Spleen (tissue), 11 donors: ENCODE data around the gene DPY19L3. TPM values are rescaled to one million over a fixed set of nuclear protein-coding genes. Genes with fewer than 3 reads are reported as not detected.
"Not testable (repeated sequence)": the region's sequence is repeated elsewhere in the genome, so short reads cannot be mapped to it uniquely, and the experiment has no call there.

Experiments
- DNase-seq: peaks from one replicate; pipeline ENCODE4 v3.0.0-alpha.2; 2020
- H3K27ac ChIP-seq, 8 donors: fragments of 200-600 bp; sonication (generic) in 7 of 8; 1 replicate in 4 of 8; 2 replicates in 4 of 8; pipeline versions ENCODE4 v1.5.0 to v1.8.0; 2016 to 2021; ENCODE audit warnings: inconsistent platforms in 4 of 8, mild to moderate bottlenecking in 4 of 8, moderate library complexity in 1 of 8
- H3K27me3 ChIP-seq, 7 donors: fragments of 200-600 bp; sonication (generic) in 6 of 7; replicated peaks in 1 of 7; 1 replicate in 4 of 7; 2 replicates in 3 of 7; pipeline versions ENCODE4 v1.5.0 to v1.8.0; 2016 to 2021; ENCODE audit warnings: inconsistent platforms in 3 of 7, mild to moderate bottlenecking in 1 of 7
- H3K36me3 ChIP-seq, 6 donors: fragments of 200-600 bp; sonication (generic) in 5 of 6; 1 replicate in 4 of 6; 2 replicates in 2 of 6; pipeline versions ENCODE4 v1.5.0 to v1.8.0; 2016 to 2021; ENCODE audit warnings: inconsistent platforms in 2 of 6
- H3K4me1 ChIP-seq, 6 donors: fragments of 200-600 bp; sonication (generic) in 5 of 6; 1 replicate in 3 of 6; 2 replicates in 3 of 6; pipeline versions ENCODE4 v1.5.0 to v1.8.0; 2016 to 2021; ENCODE audit warnings: inconsistent platforms in 3 of 6
- H3K4me3 ChIP-seq, 8 donors: fragments of 200-600 bp; sonication (generic) in 7 of 8; 1 replicate in 4 of 8; 2 replicates in 4 of 8; pipeline versions ENCODE4 v1.5.0 to v1.8.0; 2016 to 2021; ENCODE audit warnings: inconsistent platforms in 4 of 8, mild to moderate bottlenecking in 4 of 8, moderate library complexity in 2 of 8
- H3K9me3 ChIP-seq, 8 donors: fragments of 200-600 bp; sonication (generic) in 7 of 8; 1 replicate in 4 of 8; 2 replicates in 4 of 8; pipeline versions ENCODE4 v1.5.0 to v1.8.0; 2016 to 2021; ENCODE audit warnings: inconsistent platforms in 4 of 8
- POLR2A ChIP-seq, 3 donors: fragments of 450-650 bp; IDR thresholded peaks; one replicate each; pipeline ENCODE4 v1.5.1; 2017; ENCODE audit warnings: antibody characterized with exemption in 3 of 3, mild to moderate bottlenecking in 1 of 3
- POLR2AphosphoS5 ChIP-seq, 3 donors: sonication (generic); formaldehyde crosslinking; IDR thresholded peaks; one replicate each; pipeline ENCODE4 v1.5.1; 2017; ENCODE audit warnings: antibody characterized with exemption in 3 of 3
- WGBS, 5 donors: extraction: QIAGEN DNeasy Blood & Tissue Kit in 3 of 5; methylation state at CpG; one replicate each; pipeline versions ENCODE4 v1.1.5 to v1.1.7; 2013 to 2018; 5-methylcytosine and 5-hydroxymethylcytosine counted together
- intact Hi-C: fragments of 100-400 bp; cut with DNase I; formaldehyde crosslinking; loops from one replicate; pipeline ENCODE4 v1.15.0; 2023; ENCODE audit warnings: low total_unique reads
- polyA plus RNA-seq, 3 donors: library from polyadenylated mRNA; stranded (reverse); fragments of 200-250 nt; gene quantifications; one replicate each; pipeline ENCODE4 v1.2.1, GENCODE V29; 2013
- total RNA-seq, 7 donors: library from RNA; depleted of rRNA in 3 of 7; stranded (reverse); fragments of >200 nt in 3 of 7; fragmentation: NEBNext Ultra II Directional in 4 of 7; extraction: Animal tissue kit (Norgen Biotek cat#: 25700) in 4 of 7; gene quantifications; one replicate each; pipeline versions ENCODE4 v1.1.0 to v1.2.1, GENCODE V29; 2016 to 2021
- TF ChIP-seq, protein P1 (sequence below), 11 experiments: fragments of 200-600 bp in 7 of 11; fragments of 450-650 bp in 4 of 11; sonication (generic) in 4 of 11; IDR thresholded peaks in 8 of 11; conservative IDR thresholded peaks in 3 of 11; 1 replicate in 7 of 11; 2 replicates in 4 of 11; pipeline versions ENCODE4 v1.4.0 to v1.8.0; 2016 to 2021; ENCODE audit warnings: antibody characterized with exemption in 11 of 11, inconsistent platforms in 4 of 11, mild to moderate bottlenecking in 1 of 11
- donor health status: healthy with polysubstance abuse.
- donor health status: DM: no; HTN: no; CAD: no; lungs with moderate emphysema.
- donor health status: DM: no; HTN: no; CAD: no.
- donor health status: Bipolar disorder and iron deficiency.
- donor health status: healthy.
- donor health status: DM: no; HTN: no; CAD: no.
- donor health status: DM: yes; HTN: yes; CAD: no.

Gene DPY19L3
- total and polyA plus RNA-seq, 10 donors, result 5.3 to 57.5 (median 39.4) TPM

DNA sequence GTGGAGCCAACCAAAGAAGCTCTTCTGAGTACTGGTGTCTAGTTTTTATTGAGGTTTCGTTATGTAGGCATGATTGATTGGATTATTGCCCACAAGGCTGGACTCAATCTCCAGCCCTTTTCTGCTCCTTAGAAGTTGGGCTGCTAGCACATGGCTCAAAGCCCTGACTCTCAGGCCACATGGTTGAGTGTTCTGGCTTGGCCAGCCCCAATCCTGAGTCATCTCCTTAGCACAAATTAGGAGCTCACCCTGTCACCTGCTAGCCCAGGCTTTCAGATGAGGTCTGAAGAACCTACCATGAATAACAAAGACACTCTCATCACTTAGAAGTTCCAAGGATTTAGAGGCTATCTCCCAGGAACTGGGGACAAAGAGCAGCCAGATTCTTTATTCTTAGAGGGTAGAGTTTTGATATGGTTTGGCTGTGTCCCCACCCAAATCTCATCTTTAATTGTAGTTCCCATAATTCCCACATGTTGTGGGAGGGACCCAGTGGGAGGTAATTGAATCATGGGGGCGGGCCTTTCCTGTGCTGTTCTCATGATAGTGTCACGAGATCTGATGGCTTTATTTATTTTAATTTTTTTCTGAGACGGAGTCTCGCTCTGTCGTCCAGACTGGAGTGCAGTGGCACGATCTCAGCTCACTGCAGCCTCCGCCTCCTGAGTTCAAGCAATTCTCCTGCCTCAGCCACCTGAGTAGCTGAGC, 11.3 kb downstream of the DPY19L3 start:
- WGBS, 5 donors, result 94 to 98% (median 95%) methylated on average over 8 of the region's 8 CpGs
- Histone ChIP-seq H3K4me1 (peaks cover 0 to 21% (median 1%) of the 10 kb centered on the region in 6 donors), H3K9me3 (no peaks in the 10 kb centered on the region), H3K36me3 (peaks cover 0 to 81% (median 19%) of the 10 kb centered on the region in 6 donors), H3K4me3 (no peak overlapping the region), H3K27me3 (no peaks in the 10 kb centered on the region), H3K27ac (peak overlapping the region in 1 of 8 donors; percentile 52)
- TF ChIP-seq POLR2AphosphoS5 (IDR thresholded peaks at IDR 0.05) (no peak), POLR2A (IDR thresholded peaks at IDR 0.05) (no peak)
- TF ChIP-seq, protein P1, sequence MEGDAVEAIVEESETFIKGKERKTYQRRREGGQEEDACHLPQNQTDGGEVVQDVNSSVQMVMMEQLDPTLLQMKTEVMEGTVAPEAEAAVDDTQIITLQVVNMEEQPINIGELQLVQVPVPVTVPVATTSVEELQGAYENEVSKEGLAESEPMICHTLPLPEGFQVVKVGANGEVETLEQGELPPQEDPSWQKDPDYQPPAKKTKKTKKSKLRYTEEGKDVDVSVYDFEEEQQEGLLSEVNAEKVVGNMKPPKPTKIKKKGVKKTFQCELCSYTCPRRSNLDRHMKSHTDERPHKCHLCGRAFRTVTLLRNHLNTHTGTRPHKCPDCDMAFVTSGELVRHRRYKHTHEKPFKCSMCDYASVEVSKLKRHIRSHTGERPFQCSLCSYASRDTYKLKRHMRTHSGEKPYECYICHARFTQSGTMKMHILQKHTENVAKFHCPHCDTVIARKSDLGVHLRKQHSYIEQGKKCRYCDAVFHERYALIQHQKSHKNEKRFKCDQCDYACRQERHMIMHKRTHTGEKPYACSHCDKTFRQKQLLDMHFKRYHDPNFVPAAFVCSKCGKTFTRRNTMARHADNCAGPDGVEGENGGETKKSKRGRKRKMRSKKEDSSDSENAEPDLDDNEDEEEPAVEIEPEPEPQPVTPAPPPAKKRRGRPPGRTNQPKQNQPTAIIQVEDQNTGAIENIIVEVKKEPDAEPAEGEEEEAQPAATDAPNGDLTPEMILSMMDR (IDR thresholded peaks at IDR 0.05 in 8 of 11, conservative IDR thresholded peaks at IDR 0.05 in 3 of 11), result no peak
- no peak for DNase-seq
- intact Hi-C loops, result no loop called here

DNA sequence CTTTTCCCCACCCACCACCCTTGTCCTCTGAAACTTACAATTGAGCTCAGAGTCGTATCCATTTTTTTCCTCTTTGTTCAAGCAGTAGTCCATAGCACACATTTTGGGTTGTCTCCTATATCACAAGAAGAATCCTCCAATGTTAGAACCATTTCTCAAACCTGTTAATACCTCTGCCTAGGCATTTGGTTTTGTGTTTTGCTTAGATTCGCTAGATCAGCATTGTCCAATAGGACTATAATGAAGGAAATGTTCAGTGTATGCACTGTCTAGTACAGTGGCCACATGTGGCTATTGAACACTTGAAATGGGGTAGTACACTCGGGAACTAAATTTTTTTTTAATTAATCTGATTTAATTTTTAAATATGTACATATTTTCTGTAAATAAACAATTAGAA, 12.6 kb downstream of the DPY19L3 start:
- peaks cover 0 to 34% (median 1%) of the 10 kb centered on the region in 6 donors for H3K4me1 ChIP-seq
- TF ChIP-seq POLR2A (IDR thresholded peaks at IDR 0.05), result no peak
- TF ChIP-seq POLR2AphosphoS5 (IDR thresholded peaks at IDR 0.05), result no peak
- TF ChIP-seq, protein P1 (IDR thresholded peaks at IDR 0.05 in 8 of 11, conservative IDR thresholded peaks at IDR 0.05 in 3 of 11), result no peak
- WGBS, 5 donors, result 91 to 98% (median 94%) methylated on average over 3 of the region's 3 CpGs
- no peaks in the 10 kb centered on the region for H3K27me3 ChIP-seq
- DNase-seq, result no peak
- H3K9me3 ChIP-seq, result no peaks in the 10 kb centered on the region
- intact Hi-C loops, result no loop called here
- H3K4me3 ChIP-seq, result no peak overlapping the region
- H3K27ac ChIP-seq, result no peak overlapping the region
- peaks cover 0 to 68% (median 8%) of the 10 kb centered on the region in 6 donors for H3K36me3 ChIP-seq

DNA sequence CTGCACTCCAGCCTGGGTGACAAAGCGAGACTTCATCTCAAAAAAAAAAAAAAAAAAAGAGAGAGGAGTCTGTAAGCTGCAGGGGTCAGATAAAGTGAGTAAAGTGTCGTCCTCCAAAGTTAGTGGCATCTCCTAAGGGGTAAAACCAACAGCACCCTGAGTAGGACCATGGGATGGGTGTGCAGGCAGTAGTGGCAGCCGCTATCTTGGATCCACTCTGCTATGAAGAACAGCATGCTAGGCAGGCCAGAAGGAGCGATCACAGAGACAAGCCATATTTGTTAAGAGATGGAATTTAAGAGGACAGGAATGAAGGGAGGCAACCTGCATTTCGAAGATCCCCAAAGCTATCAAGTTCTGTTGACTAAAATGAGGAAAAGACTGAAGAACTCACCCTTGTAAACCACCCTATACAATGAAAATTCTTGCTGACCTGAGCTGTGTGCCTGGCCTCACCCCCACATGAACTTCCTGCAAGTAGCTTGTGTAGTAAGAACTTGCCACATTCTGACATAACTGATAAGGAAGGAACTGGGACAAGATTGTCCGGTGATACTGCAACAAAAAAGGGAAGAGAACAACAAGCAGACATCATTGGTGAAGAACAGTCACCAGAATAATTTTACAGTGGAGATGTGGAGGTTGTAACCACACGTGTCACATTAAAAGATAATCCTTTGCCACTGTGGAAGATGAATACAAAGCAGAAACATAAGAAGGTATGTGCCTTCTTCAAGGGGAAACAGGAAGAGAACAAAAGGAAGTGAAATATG, 16.2 kb downstream of the DPY19L3 start:
- no peaks in the 10 kb centered on the region for H3K27me3 ChIP-seq
- intact Hi-C loops, result no loop called here
- DNase-seq, result no peak
- H3K36me3 ChIP-seq, result peaks cover 0 to 37% (median 2%) of the 10 kb centered on the region in 6 donors
- TF ChIP-seq POLR2A (IDR thresholded peaks at IDR 0.05) (no peak), POLR2AphosphoS5 (IDR thresholded peaks at IDR 0.05) (peak in 1 of 3 donors; percentile 84)
- H3K9me3 ChIP-seq, result no peaks in the 10 kb centered on the region
- H3K4me1 ChIP-seq, result peaks cover 0 to 34% (median 1%) of the 10 kb centered on the region in 6 donors
- 44 to 62% (median 51%) methylated on average over 7 of the region's 7 CpGs for WGBS, 5 donors
- H3K27ac ChIP-seq, result peak overlapping the region; percentile 10 to 88 (median 76)
- H3K4me3 ChIP-seq, result peak overlapping the region in 1 of 8 donors; percentile 2

DNA sequence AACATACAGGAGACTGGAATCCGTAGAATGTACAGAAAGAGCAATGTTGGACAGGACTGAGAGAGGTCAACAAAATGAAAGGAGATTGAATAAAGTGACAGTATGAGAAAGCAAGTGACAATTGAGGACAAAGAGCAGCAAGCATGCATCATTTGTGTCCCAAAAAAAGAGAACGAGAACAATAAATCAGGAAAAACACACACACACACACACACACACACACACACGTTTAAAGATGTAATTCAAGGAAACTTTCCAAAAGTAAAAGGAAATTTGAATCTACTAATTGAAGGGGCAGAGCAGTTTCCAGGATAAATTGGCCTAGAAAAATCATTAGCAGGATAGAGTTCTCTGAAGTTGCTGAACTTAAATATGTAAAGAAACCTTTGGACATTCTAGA, 16.9 kb downstream of the DPY19L3 start:
- DNase-seq, result no peak
- Histone ChIP-seq H3K36me3 (peaks cover 0 to 35% (median 2%) of the 10 kb centered on the region in 6 donors), H3K4me3 (peak overlapping the region in 1 of 8 donors; percentile 2), H3K9me3 (no peaks in the 10 kb centered on the region), H3K27me3 (no peaks in the 10 kb centered on the region), H3K27ac (peak overlapping the region in 7 of 8 donors; percentile 52 to 88 (median 83)), H3K4me1 (peaks cover 0 to 34% (median 1%) of the 10 kb centered on the region in 6 donors)
- 37 to 57% (median 49%) methylated on average over 3 of the region's 3 CpGs for WGBS, 5 donors
- intact Hi-C loops, result no loop called here
- TF ChIP-seq POLR2A (IDR thresholded peaks at IDR 0.05) (no peak), POLR2AphosphoS5 (IDR thresholded peaks at IDR 0.05) (no peak)
- TF ChIP-seq, protein P1 (IDR thresholded peaks at IDR 0.05 in 8 of 11, conservative IDR thresholded peaks at IDR 0.05 in 3 of 11), result no peak

DNA sequence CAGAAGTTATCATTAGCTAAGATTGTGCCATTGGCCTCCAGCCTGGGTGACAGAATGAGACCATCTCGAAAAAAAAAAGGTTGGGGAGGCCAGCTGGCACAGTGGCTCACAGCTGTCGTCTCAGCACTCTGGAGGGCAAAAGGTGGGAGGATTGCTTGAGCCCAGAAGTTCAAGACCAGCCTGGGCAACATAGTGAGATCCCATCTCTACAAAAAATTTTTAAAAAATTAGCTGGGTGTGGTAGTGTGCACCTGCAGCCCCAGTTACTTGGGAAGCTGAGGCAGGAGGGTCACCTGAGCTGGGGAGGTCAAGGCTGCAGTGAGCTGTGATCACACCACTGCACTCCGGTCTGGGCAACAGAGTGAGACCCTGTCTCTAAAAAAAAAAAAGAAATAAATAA, 18.4 kb downstream of the DPY19L3 start:
- 92 to 98% (median 98%) methylated on average over 3 of the region's 3 CpGs for WGBS, 5 donors
- intact Hi-C loops, result not testable (repeated sequence)
- peaks cover 0 to 31% (median 1%) of the 10 kb centered on the region in 6 donors for H3K4me1 ChIP-seq

More for the DNA sequence above, 18.4 kb downstream of the DPY19L3 start:
- not testable (repeated sequence) for H3K4me3 ChIP-seq, DNase-seq, H3K9me3 ChIP-seq, H3K27me3 ChIP-seq
- H3K36me3 ChIP-seq, result peaks cover 0 to 40% (median 2%) of the 10 kb centered on the region in 6 donors
- peak overlapping the region in 2 of 8 donors; percentile 85 to 88 for H3K27ac ChIP-seq
